H9 (cell line): ENCODE results near the gene TBC1D2. TPM values are rescaled to one million over a fixed set of nuclear protein-coding genes. Genes with fewer than 3 reads are reported as not detected.

Experiments used
- DNase-seq: peaks from one replicate; pipeline ENCODE4 v3.0.0-alpha.2; 2017
- H2AFZ ChIP-seq: one replicate; pipeline ENCODE4 v1.6.1; 2013; ENCODE audit warnings: mild to moderate bottlenecking, low read length, control low read depth, moderate library complexity
- H2AK5ac ChIP-seq: 2 replicates; pipeline ENCODE4 v1.6.1; 2013; ENCODE audit warnings: low read length, control low read depth, mixed read lengths; ENCODE audit not compliant: insufficient read length
- H2BK120ac ChIP-seq: one replicate; pipeline ENCODE4 v1.6.1; 2013; ENCODE audit warnings: low read depth, mild to moderate bottlenecking, low read length, control low read depth, inconsistent platforms; ENCODE audit not compliant: poor library complexity, severe bottlenecking
- H2BK12ac ChIP-seq: 2 replicates; pipeline ENCODE4 v1.6.1; 2013; ENCODE audit warnings: low read length, control low read depth, mixed read lengths, low read depth; ENCODE audit not compliant: insufficient read length
- H2BK15ac ChIP-seq: 2 replicates; pipeline ENCODE4 v1.6.1; 2013; ENCODE audit warnings: low read depth, low read length, control low read depth
- H2BK20ac ChIP-seq: one replicate; pipeline ENCODE4 v1.6.1; 2013; ENCODE audit warnings: low read depth, mild to moderate bottlenecking, low read length, control low read depth, inconsistent platforms; ENCODE audit not compliant: poor library complexity, severe bottlenecking
- H2BK5ac ChIP-seq: 2 replicates; pipeline ENCODE4 v1.6.1; 2013; ENCODE audit warnings: low read length, control low read depth, mixed read lengths; ENCODE audit not compliant: insufficient read length
- H3K14ac ChIP-seq: 2 replicates; pipeline ENCODE4 v1.6.1; 2013; ENCODE audit warnings: low read length, control low read depth; ENCODE audit not compliant: insufficient read depth
- H3K18ac ChIP-seq: 2 replicates; pipeline ENCODE4 v1.6.1; 2013; ENCODE audit warnings: low read depth, mild to moderate bottlenecking, mixed read lengths, low read length, control low read depth; ENCODE audit not compliant: insufficient read length
- H3K23ac ChIP-seq: 2 replicates; pipeline ENCODE4 v1.6.1; 2013; ENCODE audit warnings: low read length, control low read depth, mixed read lengths, low read depth; ENCODE audit not compliant: insufficient read length
- H3K23me2 ChIP-seq: 2 replicates; pipeline ENCODE4 v1.6.1; 2013; ENCODE audit warnings: low read depth, mild to moderate bottlenecking, mixed read lengths, low read length, control low read depth; ENCODE audit not compliant: insufficient read length, poor library complexity, severe bottlenecking
- H3K27ac ChIP-seq: 2 replicates; pipeline ENCODE4 v1.5.1; 2013; ENCODE audit warnings: low read length, control low read depth, mixed read lengths, low read depth; ENCODE audit not compliant: insufficient read length
- H3K27me3 ChIP-seq: 2 replicates; pipeline ENCODE4 v1.6.1; 2013; ENCODE audit warnings: low read length, control low read depth, inconsistent platforms; ENCODE audit not compliant: insufficient read depth
- H3K4ac ChIP-seq: 2 replicates; pipeline ENCODE4 v1.6.1; 2013; ENCODE audit warnings: low read depth, mild to moderate bottlenecking, control low read depth, inconsistent platforms, low read length, moderate library complexity
- H3K4me1 ChIP-seq: 2 replicates; pipeline ENCODE4 v1.6.1; 2013; ENCODE audit warnings: low read length, control low read depth, inconsistent platforms; ENCODE audit not compliant: insufficient read depth
- H3K4me2 ChIP-seq: 2 replicates; pipeline ENCODE4 v1.6.1; 2013; ENCODE audit warnings: low read length, control low read depth, mixed read lengths; ENCODE audit not compliant: insufficient read length, insufficient read depth
- H3K56ac ChIP-seq: 2 replicates; pipeline ENCODE4 v1.6.1; 2013; ENCODE audit warnings: low read depth, mild to moderate bottlenecking, mixed read lengths, low read length, control low read depth; ENCODE audit not compliant: insufficient read length
- H3K79me1 ChIP-seq: 2 replicates; pipeline ENCODE4 v1.6.1; 2013; ENCODE audit warnings: low read depth, mild to moderate bottlenecking, moderate library complexity, low read length, control low read depth, inconsistent platforms; ENCODE audit not compliant: insufficient read depth, poor library complexity, severe bottlenecking
- H3K79me2 ChIP-seq: 2 replicates; pipeline ENCODE4 v1.6.1; 2013; ENCODE audit warnings: low read length, control low read depth, inconsistent platforms; ENCODE audit not compliant: insufficient read depth
- H3K9ac ChIP-seq: 2 replicates; pipeline ENCODE4 v1.6.1; 2013; ENCODE audit warnings: low read length, control low read depth, mixed read lengths; ENCODE audit not compliant: insufficient read length; ENCODE audit errors: extremely low read depth
- H3K9me3 ChIP-seq: one replicate; pipeline ENCODE4 v1.6.1; 2013; ENCODE audit warnings: low read depth, low read length, inconsistent platforms; ENCODE audit not compliant: control insufficient read depth
- H3T11ph ChIP-seq: one replicate; pipeline ENCODE4 v1.6.1; 2013; ENCODE audit warnings: mild to moderate bottlenecking, low read length, control low read depth, inconsistent platforms
- H4K20me1 ChIP-seq: one replicate; pipeline ENCODE4 v1.6.1; 2013; ENCODE audit not compliant: control insufficient read depth, insufficient read length, insufficient read depth
- H4K5ac ChIP-seq: 2 replicates; pipeline ENCODE4 v1.6.1; 2013; ENCODE audit warnings: low read depth, mild to moderate bottlenecking, mixed read lengths, low read length, control low read depth; ENCODE audit not compliant: insufficient read length
- H4K8ac ChIP-seq: replicated peaks from 2 replicates; pipeline ENCODE4 v1.6.1; 2013; ENCODE audit warnings: low read length, control low read depth, mixed read lengths, low read depth; ENCODE audit not compliant: insufficient read length
- H4K91ac ChIP-seq: 2 replicates; pipeline ENCODE4 v1.6.1; 2013; ENCODE audit warnings: low read depth, mild to moderate bottlenecking, moderate library complexity, mixed read lengths, low read length, control low read depth; ENCODE audit not compliant: insufficient read length
- H3K27ac Mint-ChIP-seq, 3 experiments: 2 replicates in 2 of 3; 3 replicates in 1 of 3; pipeline ENCODE4 v1.8.0; 2020 to 2021; ENCODE audit warnings: mixed read lengths in 3 of 3, mild to moderate bottlenecking in 1 of 3, moderate library complexity in 1 of 3
- H3K27me3 Mint-ChIP-seq: 2 replicates; pipeline ENCODE4 v1.8.0; 2021; ENCODE audit warnings: low read depth, mild to moderate bottlenecking, moderate library complexity, mixed read lengths
- H3K36me3 Mint-ChIP-seq, 3 experiments: 2 replicates in 2 of 3; 3 replicates in 1 of 3; pipeline ENCODE4 v1.8.0; 2020 to 2021; ENCODE audit warnings: low read depth in 3 of 3, mixed read lengths in 3 of 3; ENCODE audit not compliant: insufficient read depth in 1 of 3
- H3K4me1 Mint-ChIP-seq, 2 experiments: 2 replicates each; pipeline ENCODE4 v1.8.0; 2020; ENCODE audit warnings: mixed read lengths in 2 of 2
- H3K4me3 Mint-ChIP-seq, 2 experiments: 2 replicates in 1 of 2; 3 replicates in 1 of 2; pipeline ENCODE4 v1.8.0; 2020 to 2021; ENCODE audit warnings: mild to moderate bottlenecking in 2 of 2, mixed read lengths in 2 of 2, moderate library complexity in 1 of 2
- H3K9me3 Mint-ChIP-seq, 2 experiments: 2 replicates in 1 of 2; 3 replicates in 1 of 2; pipeline ENCODE4 v1.8.0; 2020; ENCODE audit warnings: mild to moderate bottlenecking in 2 of 2, mixed read lengths in 2 of 2, moderate library complexity in 1 of 2
- CTCF ChIP-seq: fragments of 200-600 bp; sonication (generic); conservative IDR thresholded peaks from 3 replicates; pipeline ENCODE4 v1.8.0; 2021; ENCODE audit warnings: antibody characterized with exemption, mild to moderate bottlenecking
- WGBS: extraction: QIAGEN DNeasy Blood & Tissue Kit; methylation state at CpG from one replicate; pipeline ENCODE4 v1.1.7; 2013; ENCODE audit warnings: missing lambda C conversion rate, low lambda C conversion rate, mixed read lengths; ENCODE audit not compliant: insufficient read length; ENCODE audit errors: extremely low coverage; 5-methylcytosine and 5-hydroxymethylcytosine counted together
- total RNA-seq: library from RNA; stranded (reverse); gene quantifications from 2 replicates; pipeline ENCODE4 v1.2.1, GENCODE V29; 2021

Gene TBC1D2
- total RNA-seq, 1 experiment from 2014 or later, result 2.9 TPM

GRCh38 chr9:98164912-98165311 lies 90.5 kb downstream of the TBC1D2 start:
- Histone ChIP-seq H4K5ac (no peak overlapping the region), H3K56ac (no peak overlapping the region), H2BK5ac (no peak overlapping the region), H2BK12ac (no peak overlapping the region), H3K27me3 (no peaks in the 10 kb centered on the region), H3K23ac (no peak overlapping the region), H2AK5ac (no peak overlapping the region), H2AFZ (no peak overlapping the region), H3K4me2 (no peak overlapping the region), H3K9ac (no peak overlapping the region), H3K4me1 (peaks cover 7% of the 10 kb centered on the region; the same call in 1 of the 2 replicates), H3K14ac (0 out of 2 replicates have a peak overlapping the region, but pooled peaks have one; percentile 2), H4K8ac (no peak overlapping the region), H2BK20ac (no peak overlapping the region), H3K4ac (no peak overlapping the region), H3K18ac (no peak overlapping the region), H3K27ac (no peak overlapping the region), H4K91ac (no peak overlapping the region), H3K79me2 (no peaks in the 10 kb centered on the region; the same call in none of the 2 replicates), H4K20me1 (peaks cover 3% of the 10 kb centered on the region), H3T11ph (no peak overlapping the region), H3K79me1 (no peaks in the 10 kb centered on the region), H3K9me3 (no peaks in the 10 kb centered on the region), H3K23me2 (no peaks in the 10 kb centered on the region), H2BK15ac (no peak overlapping the region), H2BK120ac (no peak overlapping the region)
- no peaks in the 10 kb centered on the region for H3K9me3 Mint-ChIP-seq
- H3K36me3 Mint-ChIP-seq, result 0 out of 7 replicates have a peak, but pooled peaks cover 0 to 2% (median 0%) of the 10 kb centered on the region in 3 experiments
- DNase-seq, result no peak
- H3K4me3 Mint-ChIP-seq, result no peak overlapping the region
- H3K27ac Mint-ChIP-seq, result no peak overlapping the region
- WGBS, result no CpG with 5 or more reads among the region's 7 CpGs
- peaks cover 22 to 26% of the 10 kb centered on the region in 2 experiments for H3K4me1 Mint-ChIP-seq
- TF ChIP-seq CTCF, result no peak
- no peaks in the 10 kb centered on the region for H3K27me3 Mint-ChIP-seq
